HepG2 (cell line): ENCODE data around the gene HACD1. TPM values are rescaled to one million over a fixed set of nuclear protein-coding genes. Genes with fewer than 3 reads are reported as not detected.

Source experiments
- ARID3A ChIP-seq: IDR thresholded peaks from 2 replicates; pipeline ENCODE4 v1.6.1; 2012; ENCODE audit warnings: low read depth, low read length, improper control_type of control experiment
- ATF5 ChIP-seq: sonication (generic); formaldehyde crosslinking; IDR thresholded peaks from 2 replicates; pipeline ENCODE4 v1.4.0; 2020; ENCODE audit warnings: mild to moderate bottlenecking, low read depth, missing genetic modification reagents
- BRF2 ChIP-seq: sonication (generic); formaldehyde crosslinking; IDR thresholded peaks from 2 replicates; pipeline ENCODE4 v1.8.1; 2022; ENCODE audit warnings: mild to moderate bottlenecking, missing genetic modification reagents
- DR1 ChIP-seq: sonication (generic); formaldehyde crosslinking; IDR thresholded peaks from 2 replicates; pipeline ENCODE4 v1.8.0; 2021; ENCODE audit warnings: mild to moderate bottlenecking, missing genetic modification reagents, inconsistent platforms
- HNRNPUL1 ChIP-seq: fragments of 200-400 bp; formaldehyde crosslinking; IDR thresholded peaks from 2 replicates; pipeline ENCODE4 v1.6.1; 2017; ENCODE audit warnings: low read depth, mild to moderate bottlenecking, low read length, moderate library complexity
- MYPOP ChIP-seq: sonication (generic); formaldehyde crosslinking; IDR thresholded peaks from 2 replicates; pipeline ENCODE4 v1.8.1; 2023; ENCODE audit warnings: mild to moderate bottlenecking, moderate library complexity, missing genetic modification reagents
- NFKBIZ ChIP-seq: IDR thresholded peaks from 2 replicates; pipeline ENCODE4 v1.6.1; 2018; ENCODE audit warnings: missing genetic modification reagents, missing compliant biosample characterization
- RXRB ChIP-seq: IDR thresholded peaks from 2 replicates; pipeline ENCODE4 v1.6.1; 2016; ENCODE audit warnings: borderline replicate concordance, missing genetic modification reagents, missing compliant biosample characterization
- TGIF2 ChIP-seq: IDR thresholded peaks from 2 replicates; pipeline ENCODE4 v1.6.1; 2016; ENCODE audit warnings: control low read depth, missing compliant biosample characterization
- THAP7 ChIP-seq: sonication (generic); formaldehyde crosslinking; IDR thresholded peaks from 2 replicates; pipeline ENCODE4 v1.8.1; 2023; ENCODE audit warnings: mild to moderate bottlenecking, missing genetic modification reagents
- UBTF ChIP-seq: sonication (generic); formaldehyde crosslinking; IDR thresholded peaks from 2 replicates; pipeline ENCODE4 v1.4.0; 2020; ENCODE audit warnings: mild to moderate bottlenecking, missing genetic modification reagents
- ZBTB21 ChIP-seq: sonication (generic); formaldehyde crosslinking; IDR thresholded peaks from 2 replicates; pipeline ENCODE4 v1.4.0; 2020; ENCODE audit warnings: missing genetic modification reagents
- ZBTB42 ChIP-seq: sonication (generic); formaldehyde crosslinking; IDR thresholded peaks from 2 replicates; pipeline ENCODE4 v1.5.0; 2020; ENCODE audit warnings: mild to moderate bottlenecking, missing genetic modification reagents
- ZNF138 ChIP-seq: sonication (generic); formaldehyde crosslinking; IDR thresholded peaks from 2 replicates; pipeline ENCODE4 v1.5.0; 2020; ENCODE audit warnings: mild to moderate bottlenecking, low read depth, missing genetic modification reagents
- ZNF326 ChIP-seq: sonication (generic); formaldehyde crosslinking; IDR thresholded peaks from 2 replicates; pipeline ENCODE4 v1.4.0; 2020; ENCODE audit warnings: missing genetic modification reagents, borderline replicate concordance
- ZNF530 ChIP-seq: sonication (generic); formaldehyde crosslinking; IDR thresholded peaks from 2 replicates; pipeline ENCODE4 v1.5.0; 2020; ENCODE audit warnings: low read depth, mild to moderate bottlenecking, missing genetic modification reagents
- ZNF574 ChIP-seq: sonication (generic); formaldehyde crosslinking; IDR thresholded peaks from 2 replicates; pipeline ENCODE4 v1.4.0; 2020; ENCODE audit warnings: missing genetic modification reagents
- ZNF644 ChIP-seq: IDR thresholded peaks from 2 replicates; pipeline ENCODE4 v1.6.1; 2016; ENCODE audit warnings: low read depth
- polyA plus RNA-seq, 8 experiments: library from polyadenylated mRNA; depleted of rRNA in 3 of 8; stranded (reverse) in 7 of 8; unstranded in 1 of 8; fragments of >200 nt; fragmentation: Illumina TruSeq in 4 of 8; extraction: Trizol in 4 of 8; gene quantifications; 2 replicates each; pipeline versions ENCODE4 v1.2.1 to v1.2.3, GENCODE V29; 2011 to 2016; ENCODE audit warnings: low read depth in 4 of 8, missing spikeins in 1 of 8, mixed read lengths in 1 of 8; ENCODE audit not compliant: insufficient read depth in 1 of 8
- total RNA-seq, 5 experiments: library from RNA; depleted of rRNA; stranded (reverse); fragments of >200 nt; fragmentation: Illumina TruSeq; extraction: Trizol; gene quantifications; 2 replicates each; pipeline ENCODE4 v1.2.3, GENCODE V29; 2016; ENCODE audit warnings: low read depth in 1 of 5

The HACD1 gene
- total and polyA plus RNA-seq, 2 of the 13 experiments (the other 11 are each of a cell fraction or from before 2014, with no cell fraction given), result 43.4 to 47.6 TPM

- no peak for TF ChIP-seq ZNF326 (CRISPR knock-in tag)
- TF ChIP-seq TGIF2 (CRISPR knock-in tag), result no peak
- peak; percentile 89 for TF ChIP-seq ZNF574 (CRISPR knock-in tag)
- no peak for TF ChIP-seq HNRNPUL1
- no peak for TF ChIP-seq ZNF644 (CRISPR knock-in tag)
- no peak for TF ChIP-seq ZBTB21 (CRISPR knock-in tag)
- no peak for TF ChIP-seq BRF2 (CRISPR knock-in tag)
- peak; percentile 96 for TF ChIP-seq MYPOP (CRISPR knock-in tag)
- peak; percentile 6; the same call in 1 of the 2 replicates for TF ChIP-seq ZNF138 (CRISPR knock-in tag)
- TF ChIP-seq ZNF530 (CRISPR knock-in tag), result no peak
- no peak for TF ChIP-seq NFKBIZ (CRISPR knock-in tag)
- TF ChIP-seq UBTF (CRISPR knock-in tag), result peak; percentile 54; the same call in 1 of the 2 replicates
- no peak for TF ChIP-seq ARID3A
- TF ChIP-seq ATF5 (CRISPR knock-in tag), result no peak
- no peak for TF ChIP-seq DR1
- no peak for TF ChIP-seq THAP7 (CRISPR knock-in tag)
- no peak for TF ChIP-seq RXRB (CRISPR knock-in tag)
- TF ChIP-seq ZBTB42 (CRISPR knock-in tag), result no peak
Observed at GRCh38 chr10:17617031-17617911, at the start of gene HACD1 (continued).
